OCI-LY7 (cell line): ENCODE data around the gene PRDM1. TPM values are rescaled to one million over a fixed set of nuclear protein-coding genes. Genes with fewer than 3 reads are reported as not detected.
A peak's percentile ranks its signal among the peaks of the same experiment; 100 is the strongest.

ENCODE experiments used
- BruUV-seq: library from RNA; stranded (reverse); fragments of 400-500 nt; replicated peaks from 2 replicates; lab custom pipeline; 2021; lab: Mats Ljungman, UMichigan
- CTCF ChIA-PET: fragments of 300-600 bp; sonication (Branson Sonifier 250); formaldehyde crosslinking; loops from one replicate; lab custom pipeline; 2022; ENCODE audit warnings: antibody characterized with exemption; ENCODE audit not compliant: unreplicated experiment; lab: Charles Lee
- POLR2A ChIA-PET: fragments of 300-600 bp; sonication (Branson Sonifier 250); formaldehyde crosslinking; loops from one replicate; lab custom pipeline; 2022; ENCODE audit warnings: antibody characterized with exemption; lab: Charles Lee
- DNase-seq: peaks from one replicate; pipeline ENCODE4 v3.0.0-alpha.2; 2015; ENCODE audit warnings: low spot score
- H2AFZ ChIP-seq: fragments of 200-600 bp; sonication (generic), shearing (Covaris generic); 2 replicates; pipeline ENCODE4 v1.6.1; 2014; ENCODE audit warnings: mild to moderate bottlenecking, antibody characterized with exemption, low read length, moderate library complexity
- H3K27ac ChIP-seq: fragments of 200-600 bp; sonication (generic); 2 replicates; pipeline ENCODE4 v1.5.1; 2014; ENCODE audit warnings: mixed run types, low read depth, mild to moderate bottlenecking, moderate library complexity, low read length, inconsistent platforms; ENCODE audit not compliant: poor library complexity, severe bottlenecking
- H3K36me3 ChIP-seq: fragments of 200-600 bp; sonication (generic); 2 replicates; pipeline ENCODE4 v1.6.1; 2014; ENCODE audit warnings: mild to moderate bottlenecking, antibody characterized with exemption, low read length, moderate library complexity, mixed read lengths; ENCODE audit not compliant: insufficient read depth
- H3K4me1 ChIP-seq: fragments of 200-600 bp; sonication (generic); 2 replicates; pipeline ENCODE4 v1.5.1; 2014; ENCODE audit warnings: mild to moderate bottlenecking, low read length; ENCODE audit not compliant: insufficient read depth, poor library complexity, severe bottlenecking
- H3K4me2 ChIP-seq: fragments of 200-600 bp; sonication (generic); 2 replicates; pipeline ENCODE4 v1.6.1; 2014; ENCODE audit warnings: mild to moderate bottlenecking, low read length
- H3K4me3 ChIP-seq: fragments of 200-600 bp; sonication (generic); 2 replicates; pipeline ENCODE4 v1.5.1; 2014; ENCODE audit warnings: mild to moderate bottlenecking, low read depth, low read length; ENCODE audit not compliant: poor library complexity, severe bottlenecking
- H3K79me2 ChIP-seq: fragments of 200-600 bp; sonication (generic); 2 replicates; pipeline ENCODE4 v1.6.1; 2016; ENCODE audit warnings: low read depth, mild to moderate bottlenecking, low read length, moderate library complexity, mixed read lengths; ENCODE audit not compliant: insufficient read depth
- H3K9me2 ChIP-seq: fragments of 200-600 bp; sonication (generic); 2 replicates; pipeline ENCODE4 v1.6.1; 2016; ENCODE audit warnings: mild to moderate bottlenecking, low read length, mixed read lengths; ENCODE audit not compliant: insufficient read depth
- H3K9me3 ChIP-seq: fragments of 200-600 bp; sonication (generic); 2 replicates; pipeline ENCODE4 v1.6.1; 2014; ENCODE audit warnings: mild to moderate bottlenecking, mixed run types, low read length, mixed read lengths
- H4K20me1 ChIP-seq: fragments of 200-600 bp; sonication (generic); 2 replicates; pipeline ENCODE4 v1.6.1; 2014; ENCODE audit warnings: mild to moderate bottlenecking, antibody characterized with exemption, low read length, moderate library complexity, mixed read lengths; ENCODE audit not compliant: insufficient read depth
- EZH2phosphoT487 ChIP-seq: fragments of 200-600 bp; sonication (generic); IDR thresholded peaks from 2 replicates; pipeline ENCODE4 v1.6.1; 2018; ENCODE audit warnings: low read depth, borderline replicate concordance, mild to moderate bottlenecking, mixed run types, antibody characterized with exemption, low read length, moderate library complexity, mixed read lengths
- intact Hi-C: fragments of 100-400 bp; cut with micrococcal nuclease; formaldehyde crosslinking; loops from one replicate; pipeline ENCODE4 v1.10.0; 2022; ENCODE audit not compliant: unreplicated experiment
- total RNA-seq, 2 experiments: library from RNA; depleted of rRNA in 1 of 2; stranded (reverse); fragments of >200 nt in 1 of 2; shearing (Covaris generic) in 1 of 2; gene quantifications; 2 replicates each; pipeline ENCODE4 v1.2.3, GENCODE V29; 2014 to 2022
- TF ChIP-seq, protein P1 (sequence below): fragments of 200-600 bp; sonication (generic); conservative IDR thresholded peaks from 2 replicates; pipeline ENCODE4 v1.5.1; 2014; ENCODE audit warnings: mild to moderate bottlenecking, antibody characterized with exemption, low read length, moderate library complexity, mixed read lengths

Gene PRDM1
- total RNA-seq, 2 experiments from 2014 or later = 1.5 to 3.3 TPM

DNA sequence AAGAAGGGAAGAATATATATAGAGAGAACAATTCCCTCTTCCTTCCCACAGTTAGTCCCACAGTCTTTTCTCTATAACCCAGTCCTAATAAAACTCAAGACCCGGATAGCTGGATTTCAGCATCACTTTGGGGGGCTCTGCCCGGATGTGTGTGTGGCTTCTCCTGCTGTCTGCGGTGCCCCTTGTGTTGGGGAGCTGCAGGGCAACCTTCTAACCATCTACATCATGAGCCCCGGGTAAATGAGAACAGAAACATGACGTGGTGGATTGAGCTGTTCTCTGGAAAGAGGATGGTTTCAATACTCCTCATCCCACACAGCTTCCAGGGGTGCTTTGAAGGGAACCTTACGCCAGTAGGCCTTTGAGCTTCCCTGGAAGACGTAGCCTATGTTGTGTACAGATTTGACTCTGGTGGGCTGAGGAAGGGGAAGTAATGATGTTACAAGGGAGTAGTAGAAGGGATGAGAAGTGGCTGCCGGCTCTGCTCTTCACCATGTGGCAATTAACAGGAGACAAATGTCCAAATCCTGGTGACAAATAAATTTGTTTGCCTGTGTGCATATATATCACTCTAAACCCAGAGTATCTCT is 13.5 kb upstream of the PRDM1 start:
- ChIA-PET CTCF (interaction anchor here (1.2 kb wide), 1 partner anchor 11 kb away, joined by 4 read pairs; no protein-coding TSS in a partner anchor), POLR2A (interaction anchor here (0.7 to 0.8 kb wide), 2 partner anchors 29 to 83 kb away, joined by 3 read pairs; no protein-coding TSS in a partner anchor)
- DNase-seq = peak; percentile 42

DNA sequence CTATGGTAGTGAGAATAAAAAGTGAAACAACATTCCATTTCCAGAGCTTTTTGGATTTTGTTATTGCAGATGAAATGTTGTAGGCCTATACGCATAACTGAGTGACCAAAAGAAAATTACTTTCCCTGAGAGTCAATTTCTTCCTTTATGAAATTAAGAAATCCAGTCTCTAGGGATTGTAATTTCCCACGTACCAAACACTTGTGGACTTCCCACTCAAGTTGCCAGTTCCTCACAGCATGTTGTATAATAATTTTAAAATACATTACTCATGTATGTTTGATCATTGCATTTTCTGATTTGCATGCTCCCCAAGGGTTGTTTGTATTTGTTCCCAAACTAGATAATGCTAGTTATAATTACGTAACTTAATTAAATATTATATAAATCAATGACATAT is 12.0 kb upstream of the PRDM1 start:
- TF ChIP-seq, protein P1, sequence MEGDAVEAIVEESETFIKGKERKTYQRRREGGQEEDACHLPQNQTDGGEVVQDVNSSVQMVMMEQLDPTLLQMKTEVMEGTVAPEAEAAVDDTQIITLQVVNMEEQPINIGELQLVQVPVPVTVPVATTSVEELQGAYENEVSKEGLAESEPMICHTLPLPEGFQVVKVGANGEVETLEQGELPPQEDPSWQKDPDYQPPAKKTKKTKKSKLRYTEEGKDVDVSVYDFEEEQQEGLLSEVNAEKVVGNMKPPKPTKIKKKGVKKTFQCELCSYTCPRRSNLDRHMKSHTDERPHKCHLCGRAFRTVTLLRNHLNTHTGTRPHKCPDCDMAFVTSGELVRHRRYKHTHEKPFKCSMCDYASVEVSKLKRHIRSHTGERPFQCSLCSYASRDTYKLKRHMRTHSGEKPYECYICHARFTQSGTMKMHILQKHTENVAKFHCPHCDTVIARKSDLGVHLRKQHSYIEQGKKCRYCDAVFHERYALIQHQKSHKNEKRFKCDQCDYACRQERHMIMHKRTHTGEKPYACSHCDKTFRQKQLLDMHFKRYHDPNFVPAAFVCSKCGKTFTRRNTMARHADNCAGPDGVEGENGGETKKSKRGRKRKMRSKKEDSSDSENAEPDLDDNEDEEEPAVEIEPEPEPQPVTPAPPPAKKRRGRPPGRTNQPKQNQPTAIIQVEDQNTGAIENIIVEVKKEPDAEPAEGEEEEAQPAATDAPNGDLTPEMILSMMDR = no peak
- TF ChIP-seq EZH2phosphoT487 = no peak
- no peak for DNase-seq
- no peaks in the 10 kb centered on the region for H3K79me2 ChIP-seq
- H4K20me1 ChIP-seq = no peaks in the 10 kb centered on the region
- no peaks in the 10 kb centered on the region for H3K9me3 ChIP-seq
- H3K4me2 ChIP-seq = peak overlapping the region; percentile 6; the same call in 1 of the 2 replicates
- ChIA-PET CTCF (no interaction called here), POLR2A (interaction anchor here (0.6 to 0.7 kb wide), 2 partner anchors 35 to 56 kb away, joined by 3 read pairs; no protein-coding TSS in a partner anchor)
- peaks cover 12% of the 10 kb centered on the region for H3K4me1 ChIP-seq
- peak overlapping the region; percentile 14; the same call in 1 of the 2 replicates for H2AFZ ChIP-seq
- no peak overlapping the region for H3K4me3 ChIP-seq
- intact Hi-C loops = no loop called here
- H3K27ac ChIP-seq = no peak overlapping the region
- no peaks in the 10 kb centered on the region for H3K36me3 ChIP-seq
- no peaks in the 10 kb centered on the region for H3K9me2 ChIP-seq
- no TSS peak for BruUV-seq

More for the DNA sequence above, 13.5 kb upstream of the PRDM1 start:
- H3K27ac ChIP-seq = no peak overlapping the region
- no peaks in the 10 kb centered on the region for H3K36me3 ChIP-seq
- peak overlapping the region; percentile 49; the same call in 1 of the 2 replicates for H2AFZ ChIP-seq
- H3K79me2 ChIP-seq = no peaks in the 10 kb centered on the region
- H3K9me2 ChIP-seq = no peaks in the 10 kb centered on the region
- no peak overlapping the region for H3K4me3 ChIP-seq
- no peaks in the 10 kb centered on the region for H3K9me3 ChIP-seq
- no peaks in the 10 kb centered on the region for H4K20me1 ChIP-seq
- peaks cover 12% of the 10 kb centered on the region for H3K4me1 ChIP-seq
- no TSS peak for BruUV-seq
- intact Hi-C loops = no loop called here
- no peak overlapping the region for H3K4me2 ChIP-seq
- no peak for TF ChIP-seq EZH2phosphoT487
- TF ChIP-seq, protein P1 = peak; percentile 72

DNA sequence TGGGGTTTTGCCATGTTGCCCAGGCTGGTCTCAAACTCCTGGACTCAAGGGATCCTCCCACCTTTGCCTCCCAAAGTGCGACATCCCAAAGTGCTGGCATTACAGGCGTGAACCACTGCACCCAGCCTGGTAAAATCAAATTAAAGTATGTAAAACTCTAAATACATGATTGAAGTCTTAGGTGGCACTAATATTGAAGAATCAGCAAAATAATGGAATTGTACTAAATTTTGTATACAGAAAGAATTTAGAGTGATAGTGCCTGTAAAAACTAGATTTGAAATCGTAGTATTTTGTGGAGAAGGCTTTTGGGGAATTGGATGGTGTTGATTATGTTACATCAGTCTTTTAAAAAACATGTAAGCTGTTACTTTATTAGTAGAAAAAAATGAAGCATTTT is 10.0 kb upstream of the PRDM1 start:
- no peak for DNase-seq
- Histone ChIP-seq H2AFZ (no peak overlapping the region), H3K4me3 (no peak overlapping the region), H3K4me1 (peaks cover 15% of the 10 kb centered on the region), H3K4me2 (no peak overlapping the region), H3K9me3 (no peaks in the 10 kb centered on the region), H3K9me2 (no peaks in the 10 kb centered on the region), H3K36me3 (no peaks in the 10 kb centered on the region), H4K20me1 (no peaks in the 10 kb centered on the region), H3K27ac (no peak overlapping the region), H3K79me2 (no peaks in the 10 kb centered on the region)
- TF ChIP-seq EZH2phosphoT487 = no peak
- TF ChIP-seq, protein P1 = no peak
- ChIA-PET CTCF (no interaction called here), POLR2A (interaction anchor here (1.0 to 1.4 kb wide), 3 partner anchors 8 to 147 kb away, joined by 3 to 6 read pairs (median 5); no protein-coding TSS in a partner anchor)
- intact Hi-C loops = loop anchor here (5.0 kb wide), 1 partner anchor 64 kb away; no protein-coding TSS in a partner anchor
- no TSS peak for BruUV-seq
